ENCODE data around the gene KCNH3. TPM values are rescaled to one million over a fixed set of nuclear protein-coding genes. Genes with fewer than 3 reads are reported as not detected.
A peak's percentile ranks its signal among the peaks of the same experiment; 100 is the strongest.

The KCNH3 gene
- total RNA-seq, 2 experiments from 2014 or later: 8.0 to 9.1 TPM

GRCh38 chr12:49558526-49558925 lies 19.7 kb downstream of the KCNH3 start:
- Mint-ChIP-seq H3K27me3 (no peaks in the 10 kb centered on the region), H3K4me1 (ENCODE audit: low read depth) (peaks cover 21% of the 10 kb centered on the region), H3K36me3 (ENCODE audit: low read depth) (peaks cover 29% of the 10 kb centered on the region), H3K27ac (no peak overlapping the region), H3K4me3 (no peak overlapping the region), H3K9me3 (no peaks in the 10 kb centered on the region)
- TF ChIP-seq, protein P1, sequence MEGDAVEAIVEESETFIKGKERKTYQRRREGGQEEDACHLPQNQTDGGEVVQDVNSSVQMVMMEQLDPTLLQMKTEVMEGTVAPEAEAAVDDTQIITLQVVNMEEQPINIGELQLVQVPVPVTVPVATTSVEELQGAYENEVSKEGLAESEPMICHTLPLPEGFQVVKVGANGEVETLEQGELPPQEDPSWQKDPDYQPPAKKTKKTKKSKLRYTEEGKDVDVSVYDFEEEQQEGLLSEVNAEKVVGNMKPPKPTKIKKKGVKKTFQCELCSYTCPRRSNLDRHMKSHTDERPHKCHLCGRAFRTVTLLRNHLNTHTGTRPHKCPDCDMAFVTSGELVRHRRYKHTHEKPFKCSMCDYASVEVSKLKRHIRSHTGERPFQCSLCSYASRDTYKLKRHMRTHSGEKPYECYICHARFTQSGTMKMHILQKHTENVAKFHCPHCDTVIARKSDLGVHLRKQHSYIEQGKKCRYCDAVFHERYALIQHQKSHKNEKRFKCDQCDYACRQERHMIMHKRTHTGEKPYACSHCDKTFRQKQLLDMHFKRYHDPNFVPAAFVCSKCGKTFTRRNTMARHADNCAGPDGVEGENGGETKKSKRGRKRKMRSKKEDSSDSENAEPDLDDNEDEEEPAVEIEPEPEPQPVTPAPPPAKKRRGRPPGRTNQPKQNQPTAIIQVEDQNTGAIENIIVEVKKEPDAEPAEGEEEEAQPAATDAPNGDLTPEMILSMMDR (IDR thresholded peaks at IDR 0.05): no peak
- ATAC-seq (no peak), DNase-seq (no peak)
- intact Hi-C loops (cut with micrococcal nuclease): no loop called here
- ChIA-PET CTCF (interaction anchor here (1.0 to 1.5 kb wide), 2 partner anchors 200 to 212 kb away, joined by 3 to 8 read pairs; partner anchors contain the start of gene DNAJC22), POLR2A (interaction anchor here (3.4 kb wide), 1 partner anchor 8 kb away, joined by 17 read pairs; no protein-coding TSS in a partner anchor)

DNA sequence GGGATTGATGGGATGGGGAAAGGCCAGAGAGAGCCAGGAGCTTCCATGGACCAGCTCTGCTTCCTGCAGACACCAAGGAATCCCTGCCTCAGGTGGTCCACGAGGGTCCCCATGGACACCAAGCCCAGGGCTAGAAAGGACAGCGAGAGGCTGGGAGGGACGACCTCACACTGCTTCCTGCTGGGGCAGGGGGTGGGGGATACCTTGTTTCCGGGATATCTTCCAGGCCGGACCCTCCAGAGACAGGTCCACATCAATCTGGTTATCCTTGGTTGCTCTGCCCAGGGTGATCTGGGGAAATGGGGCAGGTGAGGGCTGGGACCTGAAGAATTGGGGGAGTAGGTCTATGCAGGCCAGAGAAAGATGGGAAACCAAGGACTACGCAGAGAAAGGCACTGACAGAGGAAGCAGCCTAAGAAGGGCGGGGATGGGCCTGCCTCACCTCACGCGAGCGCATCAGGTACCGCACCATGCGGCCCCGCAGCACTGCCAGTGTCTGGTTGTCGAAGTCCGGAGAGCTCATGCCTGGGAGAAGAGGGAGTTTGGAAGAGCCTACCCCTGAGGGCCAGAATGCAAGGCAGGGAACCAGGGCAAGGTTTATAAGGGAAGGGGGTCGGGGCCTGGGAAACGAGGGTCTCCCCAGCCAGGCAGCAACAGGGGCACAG lies 20.3 kb downstream of the KCNH3 start:
- H3K36me3 Mint-ChIP-seq (ENCODE audit: low read depth): peaks cover 34% of the 10 kb centered on the region

DNA sequence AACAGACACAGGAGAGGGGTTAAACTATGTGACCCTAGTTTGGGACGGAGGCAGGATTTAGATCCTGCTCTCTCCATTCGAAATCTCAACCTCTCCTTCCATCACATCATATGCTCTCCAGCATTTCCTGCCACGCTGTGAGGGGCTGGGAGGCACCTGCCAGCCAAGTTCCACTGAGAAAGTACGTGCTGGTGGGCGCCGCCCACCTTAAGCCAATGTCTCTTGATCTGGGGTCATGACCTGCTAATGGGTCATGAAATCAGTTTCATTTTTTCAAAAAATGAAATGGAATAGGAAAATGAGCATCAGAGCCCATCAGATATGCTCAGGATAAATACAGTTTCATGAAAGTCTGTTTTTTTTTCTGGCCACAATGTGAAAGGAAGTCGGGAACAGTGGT lies 21.9 kb downstream of the KCNH3 start:
- H3K36me3 Mint-ChIP-seq (ENCODE audit: low read depth): peaks cover 38% of the 10 kb centered on the region
- no peaks in the 10 kb centered on the region for H3K27me3 Mint-ChIP-seq
- H3K4me1 Mint-ChIP-seq (ENCODE audit: low read depth): peaks cover 41% of the 10 kb centered on the region
- DNase-seq: peak; percentile 57
- POLR2A ChIA-PET: interaction anchor here (1.1 to 3.4 kb wide), 4 partner anchors 10 to 59 kb away, joined by 3 to 17 read pairs (median 5); partner anchors contain the start of gene KCNH3
- intact Hi-C loops (cut with micrococcal nuclease): no loop called here
- no peaks in the 10 kb centered on the region for H3K9me3 Mint-ChIP-seq
- CTCF ChIA-PET: interaction anchor here (0.8 to 3.2 kb wide), 6 partner anchors 8 to 75 kb away, joined by 3 to 17 read pairs (median 4); no protein-coding TSS in a partner anchor
- H3K27ac Mint-ChIP-seq: peak overlapping the region; percentile 70
- TF ChIP-seq, protein P1 (IDR thresholded peaks at IDR 0.05): no peak
- H3K4me3 Mint-ChIP-seq: no peak overlapping the region
- ATAC-seq: peak; percentile 60

More for the DNA sequence above, 20.3 kb downstream of the KCNH3 start:
- ChIA-PET POLR2A (interaction anchor here (1.5 to 3.4 kb wide), 2 partner anchors 9 to 12 kb away, joined by 6 to 17 read pairs; no protein-coding TSS in a partner anchor), CTCF (interaction anchor here (1.0 kb wide), 1 partner anchor 212 kb away, joined by 3 read pairs; the partner anchor contains the start of gene DNAJC22)
- TF ChIP-seq, protein P1 (IDR thresholded peaks at IDR 0.05): no peak
- peaks cover 25% of the 10 kb centered on the region for H3K4me1 Mint-ChIP-seq (ENCODE audit: low read depth)
- H3K27me3 Mint-ChIP-seq: no peaks in the 10 kb centered on the region
- H3K27ac Mint-ChIP-seq: no peak overlapping the region
- ATAC-seq (no peak), DNase-seq (no peak)
- no peaks in the 10 kb centered on the region for H3K9me3 Mint-ChIP-seq
- intact Hi-C loops (cut with micrococcal nuclease): no loop called here
- H3K4me3 Mint-ChIP-seq: no peak overlapping the region

GRCh38 chr12:49562233-49562632 lies 23.4 kb downstream of the KCNH3 start:
- no peak for DNase-seq
- Mint-ChIP-seq H3K9me3 (no peaks in the 10 kb centered on the region), H3K4me3 (no peak overlapping the region), H3K36me3 (ENCODE audit: low read depth) (peaks cover 38% of the 10 kb centered on the region), H3K4me1 (ENCODE audit: low read depth) (peaks cover 52% of the 10 kb centered on the region), H3K27me3 (no peaks in the 10 kb centered on the region), H3K27ac (peak overlapping the region; percentile 22)
- ChIA-PET CTCF (interaction anchor here (0.6 to 3.2 kb wide), 6 partner anchors 8 to 374 kb away, joined by 3 to 17 read pairs (median 4); no protein-coding TSS in a partner anchor), POLR2A (interaction anchor here (1.1 to 3.4 kb wide), 5 partner anchors 8 to 196 kb away, joined by 3 to 17 read pairs (median 4); partner anchors contain the start of genes KCNH3 and PRPF40B)
- intact Hi-C loops (cut with micrococcal nuclease): no loop called here
- no peak for ATAC-seq
- TF ChIP-seq, protein P1 (IDR thresholded peaks at IDR 0.05): no peak

DNA sequence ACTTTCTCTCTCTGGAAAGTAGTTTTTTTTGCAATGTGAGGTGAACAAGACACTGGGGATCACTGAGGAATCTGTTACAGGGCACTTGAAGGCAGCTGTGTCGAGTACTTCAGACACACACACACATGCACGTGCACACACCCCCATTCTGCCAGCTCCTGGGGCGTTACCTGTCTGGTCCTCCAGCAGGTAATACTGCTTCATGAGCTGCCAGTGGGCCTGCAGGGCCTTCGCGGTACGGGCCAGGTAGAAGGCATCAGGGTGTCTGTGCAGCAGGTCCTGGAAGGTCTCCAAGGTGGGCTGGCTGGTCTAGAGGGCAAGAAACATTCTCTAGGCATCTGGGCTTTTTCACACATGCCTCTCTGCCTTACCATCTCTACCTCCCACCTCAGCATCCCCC lies 24.0 kb downstream of the KCNH3 start:
- POLR2A ChIA-PET: interaction anchor here (1.1 to 1.7 kb wide), 4 partner anchors 8 to 196 kb away, joined by 3 to 7 read pairs (median 4); partner anchors contain the start of gene PRPF40B
- TF ChIP-seq, protein P1 (IDR thresholded peaks at IDR 0.05): no peak
- intact Hi-C loops (cut with micrococcal nuclease): no loop called here
- Mint-ChIP-seq H3K9me3 (no peaks in the 10 kb centered on the region), H3K4me1 (ENCODE audit: low read depth) (peaks cover 52% of the 10 kb centered on the region), H3K27me3 (no peaks in the 10 kb centered on the region), H3K27ac (no peak overlapping the region), H3K36me3 (ENCODE audit: low read depth) (peaks cover 38% of the 10 kb centered on the region), H3K4me3 (no peak overlapping the region)
- no peak for ATAC-seq
- CTCF ChIA-PET: interaction anchor here (0.9 to 3.2 kb wide), 5 partner anchors 9 to 204 kb away, joined by 3 to 17 read pairs (median 4); no protein-coding TSS in a partner anchor
- no peak for DNase-seq

Measured in activated CD8-positive, alpha-beta T cell treated with anti-CD3 and anti-CD28 coated beads for 36 hours (primary cell).